ENCODE data around the gene LTB4R.

GRCh38 chr14:24361326-24361725, 50.0 kb downstream of the LTB4R start:
- TF ChIP-seq, protein P1, sequence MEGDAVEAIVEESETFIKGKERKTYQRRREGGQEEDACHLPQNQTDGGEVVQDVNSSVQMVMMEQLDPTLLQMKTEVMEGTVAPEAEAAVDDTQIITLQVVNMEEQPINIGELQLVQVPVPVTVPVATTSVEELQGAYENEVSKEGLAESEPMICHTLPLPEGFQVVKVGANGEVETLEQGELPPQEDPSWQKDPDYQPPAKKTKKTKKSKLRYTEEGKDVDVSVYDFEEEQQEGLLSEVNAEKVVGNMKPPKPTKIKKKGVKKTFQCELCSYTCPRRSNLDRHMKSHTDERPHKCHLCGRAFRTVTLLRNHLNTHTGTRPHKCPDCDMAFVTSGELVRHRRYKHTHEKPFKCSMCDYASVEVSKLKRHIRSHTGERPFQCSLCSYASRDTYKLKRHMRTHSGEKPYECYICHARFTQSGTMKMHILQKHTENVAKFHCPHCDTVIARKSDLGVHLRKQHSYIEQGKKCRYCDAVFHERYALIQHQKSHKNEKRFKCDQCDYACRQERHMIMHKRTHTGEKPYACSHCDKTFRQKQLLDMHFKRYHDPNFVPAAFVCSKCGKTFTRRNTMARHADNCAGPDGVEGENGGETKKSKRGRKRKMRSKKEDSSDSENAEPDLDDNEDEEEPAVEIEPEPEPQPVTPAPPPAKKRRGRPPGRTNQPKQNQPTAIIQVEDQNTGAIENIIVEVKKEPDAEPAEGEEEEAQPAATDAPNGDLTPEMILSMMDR (conservative IDR thresholded peaks at IDR 0.05 in 1 of 2, IDR thresholded peaks at IDR 0.05 in 1 of 2; ENCODE audit: low read depth in 1 of 2, low read length in 2 of 2): no peak
- no peak for TF ChIP-seq EZH2 (IDR thresholded peaks at IDR 0.05; ENCODE audit: low read length, missing control alignments)

All from fibroblast of lung (primary cell).